GM12892 (cell line): ENCODE measurements around the gene SVOPL.

ENCODE experiments used
- POLR2A ChIP-seq: IDR thresholded peaks from 2 replicates; pipeline ENCODE4 v1.6.1; 2011; ENCODE audit warnings: low read depth, low read length, control low read depth
- POLR2AphosphoS5 ChIP-seq: IDR thresholded peaks from 2 replicates; pipeline ENCODE4 v1.6.1; 2011; ENCODE audit warnings: low read depth, low read length, control low read depth

DNA sequence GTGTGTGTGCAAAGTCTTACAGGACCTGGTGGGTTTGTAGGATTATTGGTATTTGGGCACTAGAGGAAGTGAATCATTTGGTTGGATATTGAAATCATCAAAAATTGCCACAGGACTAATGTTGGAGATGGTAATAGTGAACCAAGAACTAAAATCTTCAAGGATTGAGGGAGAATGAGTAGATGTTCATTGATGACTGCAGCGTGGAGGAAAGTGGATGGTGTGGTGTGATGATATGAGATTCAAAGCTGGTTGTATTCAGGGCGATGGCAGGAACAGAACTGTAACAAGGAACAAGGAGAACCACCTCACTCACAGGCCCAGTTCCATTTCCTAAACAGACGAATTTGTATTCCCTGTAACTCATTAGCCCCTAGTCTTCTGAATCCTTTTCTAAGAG, 150.8 kb downstream of the SVOPL start:
- TF ChIP-seq POLR2AphosphoS5 (no peak), POLR2A (no peak)
